NCI-H2196 (cell line): ENCODE data around the gene MREG.

Experiments
- DNase-seq: peaks from one replicate; lab custom pipeline; 2025; ENCODE audit not compliant: unreplicated experiment; lab: John Stamatoyannopoulos, UW

Gene MREG

DNA sequence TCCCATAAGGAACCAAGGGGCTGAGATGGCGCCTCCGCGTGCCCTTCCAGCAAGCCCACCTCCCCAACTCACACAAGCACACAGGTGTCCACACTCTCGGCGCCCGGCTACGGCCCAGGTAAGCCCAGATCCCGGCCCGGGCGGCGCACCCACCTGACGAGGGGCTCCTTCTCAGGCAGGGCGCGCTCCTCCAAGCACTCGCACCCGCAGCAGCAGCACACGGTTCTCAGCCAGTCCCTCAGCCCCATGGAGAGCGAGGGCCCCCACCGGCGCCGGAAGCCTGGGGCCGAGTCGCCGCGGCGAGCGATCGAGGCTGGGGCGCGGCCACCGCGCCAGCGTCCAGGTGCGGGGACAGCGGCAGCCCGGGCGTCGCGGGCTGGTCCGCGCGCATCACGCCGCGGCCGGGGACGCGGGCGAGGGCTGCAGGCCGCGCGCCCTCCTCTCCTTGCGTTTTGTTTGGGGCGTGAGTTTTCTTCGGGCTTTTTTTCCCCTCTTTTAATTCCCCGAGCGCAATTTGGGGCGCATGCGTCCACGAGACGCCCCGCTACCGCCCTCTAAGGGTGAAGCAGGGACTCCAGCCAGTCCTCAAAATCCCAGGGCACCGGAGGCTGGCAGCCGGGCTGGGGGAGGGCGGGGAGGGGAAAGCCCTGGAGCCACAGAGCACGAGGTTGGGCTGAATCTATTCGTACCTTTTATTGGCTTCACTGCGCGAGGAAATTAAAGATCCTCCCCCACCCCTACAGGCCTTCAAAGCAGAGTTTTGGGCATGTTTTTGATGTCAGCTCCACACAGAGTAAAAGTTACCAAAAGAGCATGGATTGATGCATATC lies at the start of gene MREG:
Gene MREG (minus strand): TSS at position 472 of the 830 bp plus-strand sequence. CDS start 224 bp downstream, at position 248.
- DNase-seq = peak; percentile 89

DNA sequence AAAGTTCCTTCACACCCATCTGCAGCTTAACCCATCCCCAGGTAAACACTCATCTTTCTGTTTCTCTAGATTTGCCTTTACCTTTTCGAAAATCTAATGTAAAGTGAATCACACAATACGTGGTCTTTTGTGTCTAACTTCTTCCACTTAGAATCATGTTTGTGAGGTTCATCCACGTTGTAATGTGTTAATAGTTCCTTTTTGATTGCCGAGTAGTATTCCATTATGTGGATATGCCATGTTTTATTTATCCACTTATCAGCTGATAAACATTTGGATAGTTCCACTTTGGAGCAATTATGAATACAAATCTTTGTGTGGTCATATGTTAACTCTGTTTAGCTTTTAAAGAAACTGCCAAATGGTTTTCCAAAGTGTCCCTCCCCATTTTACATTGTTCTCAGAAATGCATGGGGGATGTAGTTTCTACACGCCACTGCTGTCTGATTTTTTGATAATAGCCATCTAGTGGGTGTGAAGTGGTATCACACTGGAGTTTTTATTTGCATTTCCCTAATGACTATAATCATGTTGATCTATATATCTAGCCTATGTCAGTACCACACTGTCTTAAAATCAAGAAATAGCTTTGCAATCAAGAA lies 46.0 kb upstream of the MREG start:
- no peak for DNase-seq

- peak; percentile 15 for DNase-seq
Measured at GRCh38 chr2:216057688-216058193, 44.4 kb upstream of the MREG start.

DNA sequence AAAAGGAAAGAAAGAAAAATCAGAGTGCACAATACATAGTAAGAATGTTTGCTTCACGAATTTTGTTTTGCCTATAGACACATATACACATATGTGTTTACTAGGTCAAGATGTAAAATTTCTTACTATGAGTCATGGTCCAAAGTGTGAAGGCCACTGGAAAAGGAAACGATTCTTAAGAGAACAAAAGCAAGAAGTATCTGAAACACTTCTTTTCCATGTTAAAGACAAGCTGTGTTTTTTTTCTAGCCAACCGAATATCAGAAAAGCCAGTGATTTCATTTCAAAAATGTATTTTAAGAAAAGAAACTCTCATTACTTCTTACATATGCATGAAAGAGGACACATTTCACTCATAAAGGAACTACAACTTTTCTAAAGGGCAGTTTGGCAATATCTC lies 43.4 kb upstream of the MREG start:
- DNase-seq = no peak

DNA sequence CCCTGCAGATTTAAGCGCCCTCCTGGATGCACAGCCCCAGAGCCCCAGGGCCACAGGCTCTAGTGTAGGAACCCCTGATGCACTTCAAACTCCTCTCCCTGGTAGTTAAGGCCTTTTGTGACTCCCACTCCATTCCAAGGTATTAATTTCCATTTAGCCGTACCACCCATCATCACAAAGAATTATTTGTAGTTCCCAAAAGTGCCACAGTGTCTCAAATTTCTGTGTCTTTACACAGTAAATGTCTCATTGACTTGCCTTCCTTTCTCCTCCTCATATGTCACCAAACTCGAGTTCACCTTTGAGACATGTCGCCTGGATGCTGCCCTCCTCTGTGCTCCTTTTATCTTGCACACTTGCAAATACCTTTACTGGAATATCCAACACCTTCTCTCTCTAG lies 42.3 kb upstream of the MREG start:
- no peak for DNase-seq

GRCh38 chr2:216052420-216052819 lies 39.1 kb upstream of the MREG start:
- no peak for DNase-seq

DNA sequence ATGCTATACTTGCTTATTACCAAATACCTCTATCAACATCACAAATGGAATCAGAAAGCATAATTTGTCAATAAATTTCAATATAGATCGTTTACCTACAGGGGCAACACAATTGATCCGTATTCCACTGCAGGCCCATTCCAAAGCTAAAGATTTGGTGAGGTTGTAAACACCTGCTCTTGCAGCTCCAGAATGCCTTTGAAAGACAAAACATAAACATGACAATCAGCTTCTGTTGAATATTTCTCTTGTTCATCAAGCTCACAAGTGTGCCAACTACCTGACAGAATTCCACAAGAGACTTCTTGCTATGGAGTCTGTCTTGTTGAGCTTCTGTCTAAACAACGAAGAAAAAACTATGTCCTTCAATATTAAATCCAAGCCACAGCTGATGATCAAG lies 38.0 kb upstream of the MREG start:
- DNase-seq = no peak

DNA sequence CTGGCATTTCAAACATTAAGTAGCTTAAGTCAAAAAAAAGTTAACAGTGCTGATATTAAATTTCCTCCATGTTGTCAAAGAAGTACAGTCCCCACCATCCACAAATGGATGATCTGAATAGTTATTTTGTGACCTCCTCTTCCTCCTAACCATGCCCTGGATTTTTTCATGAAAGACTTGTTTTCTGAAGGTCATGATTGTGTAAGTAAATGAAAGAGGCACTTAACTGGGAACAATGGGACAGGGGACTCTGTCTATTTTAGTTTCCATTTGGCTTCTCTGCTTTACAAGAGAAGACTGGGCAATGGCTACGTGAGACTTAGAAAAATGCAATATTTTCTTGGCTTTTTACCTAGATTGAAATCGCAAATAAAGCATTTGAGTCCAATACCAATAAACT lies 36.1 kb upstream of the MREG start:
- DNase-seq = no peak

- no peak for DNase-seq
Measured at GRCh38 chr2:216047397-216047796, 34.0 kb upstream of the MREG start.

DNA sequence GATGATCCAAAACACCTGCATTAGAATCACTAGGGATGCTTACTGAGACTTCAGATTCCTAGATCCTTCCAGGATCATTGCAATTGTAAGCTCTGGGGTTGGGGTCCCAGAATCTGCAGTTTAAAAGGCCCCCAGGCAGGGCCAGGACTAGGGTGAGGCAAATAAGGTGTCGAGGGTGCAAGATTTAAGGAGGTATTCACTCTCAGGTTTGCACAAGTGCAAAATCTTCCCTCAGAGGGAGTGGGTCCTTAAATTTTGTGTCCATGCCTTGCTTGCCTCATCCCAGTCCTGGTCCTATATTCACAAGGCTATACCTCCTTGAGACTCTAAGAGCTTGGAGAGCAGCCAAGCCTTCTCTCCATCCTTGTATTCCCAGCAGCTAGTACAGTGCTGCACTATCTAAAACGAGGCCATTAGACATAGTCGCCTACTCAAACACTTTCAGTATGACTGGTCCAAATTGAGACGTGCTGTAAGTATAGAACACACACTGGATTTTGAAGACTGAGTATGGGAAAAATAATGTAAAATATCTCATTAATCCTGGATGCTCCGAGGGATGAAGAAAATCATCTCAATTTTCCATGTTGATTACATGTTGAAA lies 31.6 kb upstream of the MREG start:
- DNase-seq = no peak

DNA sequence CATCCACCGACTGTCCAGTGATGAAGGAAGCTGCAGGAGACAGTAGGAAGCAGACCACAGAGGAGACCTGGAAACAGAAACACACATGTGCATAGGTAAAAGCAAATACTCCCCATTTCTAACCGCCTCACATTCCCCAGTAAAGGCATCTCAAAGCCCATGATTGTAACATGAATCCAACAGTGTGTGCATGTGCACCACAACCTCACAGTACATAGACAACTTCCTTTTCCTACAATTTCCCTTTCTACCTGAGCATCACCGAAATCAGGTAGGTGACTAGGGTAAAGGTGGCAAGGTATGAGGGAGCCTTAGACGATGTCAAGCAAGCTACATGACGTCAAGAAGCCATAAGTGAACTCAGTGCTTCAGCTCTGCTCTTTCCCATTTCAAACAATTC lies 30.6 kb upstream of the MREG start:
- no peak for DNase-seq

GRCh38 chr2:216041438-216041837 lies 28.1 kb upstream of the MREG start:
- DNase-seq = no peak

- no peak for DNase-seq
Measured at GRCh38 chr2:216039918-216040317, 26.6 kb upstream of the MREG start.

- peak; percentile 70 for DNase-seq
Measured at GRCh38 chr2:216034065-216034464, 20.7 kb upstream of the MREG start.

GRCh38 chr2:216033403-216033802 lies 20.1 kb upstream of the MREG start:
- DNase-seq = no peak

- no peak for DNase-seq
Measured at GRCh38 chr2:216031960-216032689, 18.8 kb upstream of the MREG start.

DNA sequence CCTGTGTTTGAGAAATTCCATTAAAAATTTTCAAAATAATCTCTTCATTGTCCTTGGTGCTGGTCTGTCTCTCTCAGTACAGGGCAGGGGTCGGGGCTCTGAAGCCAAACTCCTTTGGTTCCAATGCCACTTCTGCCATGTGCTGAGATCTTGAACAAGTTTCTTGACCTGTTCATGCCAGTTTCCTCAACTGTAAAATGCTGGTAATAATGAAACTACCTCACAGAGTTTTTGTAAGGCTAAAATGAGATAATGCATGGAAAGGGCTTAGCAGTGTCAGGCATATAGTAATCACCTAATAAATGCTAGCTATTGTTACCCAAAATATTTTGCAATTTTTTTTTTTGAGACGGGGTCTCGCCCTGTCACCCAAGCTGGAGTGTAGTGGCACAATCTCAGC lies 16.9 kb upstream of the MREG start:
- DNase-seq = no peak

GRCh38 chr2:216029416-216030129 lies 16.2 kb upstream of the MREG start:
- no peak for DNase-seq

- no peak for DNase-seq
Measured at GRCh38 chr2:216024779-216025336, 11.5 kb upstream of the MREG start.

DNA sequence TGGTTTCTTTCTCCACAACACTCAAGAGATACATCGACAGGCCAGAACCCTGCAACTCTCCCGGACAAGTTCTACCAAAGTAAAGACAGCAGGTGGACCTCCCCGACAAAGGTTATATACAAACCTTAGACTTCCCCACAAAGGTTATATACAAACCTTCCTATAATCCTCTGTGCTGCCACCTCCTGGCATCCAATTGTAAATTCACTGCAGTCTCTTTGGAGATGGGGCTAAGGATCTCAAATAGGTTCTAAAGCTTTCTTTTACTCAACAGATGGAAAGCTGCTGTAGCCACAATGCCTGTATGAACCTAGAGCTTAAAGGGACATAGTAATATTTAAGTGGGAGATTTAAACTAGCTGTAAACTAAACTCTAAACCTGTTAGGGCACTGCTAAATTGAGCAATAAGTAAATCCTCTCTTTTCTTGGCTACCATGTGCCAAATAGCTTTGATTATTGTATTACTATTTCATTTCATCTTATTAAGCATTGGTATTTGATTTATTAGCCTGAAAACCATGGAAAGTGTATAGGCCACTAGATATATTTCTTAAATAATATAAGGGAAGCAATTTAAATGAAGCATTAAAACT lies 9.8 kb upstream of the MREG start:
- DNase-seq = peak; percentile 49
